Lower leg skin (tissue), 4 donors: ENCODE results near the gene ZCCHC8. TPM values are rescaled to one million over a fixed set of nuclear protein-coding genes. Genes with fewer than 3 reads are reported as not detected.
"Not testable (repeated sequence)": the region's sequence is repeated elsewhere in the genome, so short reads cannot be mapped to it uniquely, and the experiment has no call there.

Experiments
- DNase-seq, 2 donors: peaks; one replicate each; pipeline ENCODE4 v3.0.0-alpha.2; 2019; ENCODE audit warnings: low spot score in 2 of 2
- H3K4me3 ChIP-seq: fragments of 200-600 bp; sonication (generic); 2 replicates; pipeline ENCODE4 v1.5.1; 2017; ENCODE audit warnings: mild to moderate bottlenecking, low read depth; ENCODE audit not compliant: poor library complexity, severe bottlenecking
- POLR2A ChIP-seq, 2 donors: fragments of 450-650 bp; IDR thresholded peaks; one replicate each; pipeline ENCODE4 v1.6.1; 2016 to 2017; ENCODE audit warnings: antibody characterized with exemption in 2 of 2, mild to moderate bottlenecking in 1 of 2, moderate library complexity in 1 of 2
- WGBS, 2 donors: methylation state at CpG; one replicate each; pipeline ENCODE4 v1.1.5; 2018; 5-methylcytosine and 5-hydroxymethylcytosine counted together
- intact Hi-C: fragments of 100-400 bp; cut with DNase I; formaldehyde crosslinking; loops from one replicate; pipeline ENCODE4 v1.15.0; 2023; ENCODE audit warnings: low total_unique reads
- total RNA-seq, 4 donors: library from RNA; depleted of rRNA; stranded (reverse); fragments of >200 nt; gene quantifications; one replicate each; pipeline ENCODE4 v1.1.0, GENCODE V29; 2016
- TF ChIP-seq, protein P1 (sequence below), 3 donors: fragments of 450-650 bp; IDR thresholded peaks; one replicate each; pipeline ENCODE4 v1.5.1; 2016; ENCODE audit warnings: antibody characterized with exemption in 3 of 3, mild to moderate bottlenecking in 3 of 3, moderate library complexity in 2 of 3

The ZCCHC8 gene
- total RNA-seq, 4 donors from 2014 or later: 22.7 to 27.1 (median 25.3) TPM

DNA sequence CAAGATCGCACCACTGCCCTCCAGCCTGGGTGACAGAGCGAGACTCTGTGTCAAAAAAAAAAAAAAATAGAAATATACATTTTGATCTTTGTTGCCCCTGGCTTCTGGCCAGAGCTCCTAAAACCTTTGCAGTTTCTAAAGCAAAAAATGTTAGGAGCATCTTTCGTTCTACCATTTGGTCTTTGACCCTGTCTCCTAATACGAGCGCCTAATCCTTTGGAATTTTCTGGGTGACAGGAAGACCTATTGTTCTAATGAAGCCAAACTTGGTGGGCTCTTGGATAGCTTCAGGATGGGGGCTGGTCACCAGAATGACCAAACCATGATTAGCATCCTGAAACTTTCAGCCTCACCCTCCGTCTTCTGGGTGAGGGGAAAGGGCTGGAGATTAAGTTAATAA lies 46.0 kb downstream of the ZCCHC8 start:
- 70 to 77% methylated on average over 6 of the region's 6 CpGs for WGBS, 2 donors
- no peak for DNase-seq
- TF ChIP-seq, protein P1, sequence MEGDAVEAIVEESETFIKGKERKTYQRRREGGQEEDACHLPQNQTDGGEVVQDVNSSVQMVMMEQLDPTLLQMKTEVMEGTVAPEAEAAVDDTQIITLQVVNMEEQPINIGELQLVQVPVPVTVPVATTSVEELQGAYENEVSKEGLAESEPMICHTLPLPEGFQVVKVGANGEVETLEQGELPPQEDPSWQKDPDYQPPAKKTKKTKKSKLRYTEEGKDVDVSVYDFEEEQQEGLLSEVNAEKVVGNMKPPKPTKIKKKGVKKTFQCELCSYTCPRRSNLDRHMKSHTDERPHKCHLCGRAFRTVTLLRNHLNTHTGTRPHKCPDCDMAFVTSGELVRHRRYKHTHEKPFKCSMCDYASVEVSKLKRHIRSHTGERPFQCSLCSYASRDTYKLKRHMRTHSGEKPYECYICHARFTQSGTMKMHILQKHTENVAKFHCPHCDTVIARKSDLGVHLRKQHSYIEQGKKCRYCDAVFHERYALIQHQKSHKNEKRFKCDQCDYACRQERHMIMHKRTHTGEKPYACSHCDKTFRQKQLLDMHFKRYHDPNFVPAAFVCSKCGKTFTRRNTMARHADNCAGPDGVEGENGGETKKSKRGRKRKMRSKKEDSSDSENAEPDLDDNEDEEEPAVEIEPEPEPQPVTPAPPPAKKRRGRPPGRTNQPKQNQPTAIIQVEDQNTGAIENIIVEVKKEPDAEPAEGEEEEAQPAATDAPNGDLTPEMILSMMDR (IDR thresholded peaks at IDR 0.05): no peak
- TF ChIP-seq POLR2A (IDR thresholded peaks at IDR 0.05): no peak
- H3K4me3 ChIP-seq: no peak overlapping the region
- intact Hi-C loops: no loop called here

DNA sequence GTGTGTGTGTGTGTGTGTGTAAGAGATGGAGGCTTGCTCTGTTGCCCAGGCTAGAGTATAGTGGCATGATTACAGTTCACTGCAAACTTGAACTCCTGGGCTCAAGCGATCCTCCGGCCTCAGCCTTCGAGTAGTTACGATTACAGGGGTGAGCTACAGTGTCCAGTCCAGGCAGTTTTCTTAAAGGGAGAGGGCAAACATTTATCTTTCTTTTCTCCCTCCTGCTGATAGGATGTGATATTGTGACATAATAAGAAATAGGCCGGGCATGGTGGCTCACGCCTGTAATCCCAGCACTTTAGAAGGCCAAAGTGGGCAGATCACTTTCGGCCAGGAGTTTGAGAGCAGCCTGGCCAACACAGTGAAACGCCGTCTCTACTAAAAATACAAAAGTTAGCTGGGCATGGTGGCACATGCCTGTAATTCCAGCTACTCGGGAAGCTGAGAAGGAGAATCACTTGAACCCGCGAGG lies 46.4 kb downstream of the ZCCHC8 start:
- WGBS, 2 donors: 79 to 84% methylated on average over 12 of the region's 12 CpGs
- intact Hi-C loops: no loop called here
- no peak overlapping the region for H3K4me3 ChIP-seq
- DNase-seq: no peak
- TF ChIP-seq, protein P1 (IDR thresholded peaks at IDR 0.05): no peak
- no peak for TF ChIP-seq POLR2A (IDR thresholded peaks at IDR 0.05)

DNA sequence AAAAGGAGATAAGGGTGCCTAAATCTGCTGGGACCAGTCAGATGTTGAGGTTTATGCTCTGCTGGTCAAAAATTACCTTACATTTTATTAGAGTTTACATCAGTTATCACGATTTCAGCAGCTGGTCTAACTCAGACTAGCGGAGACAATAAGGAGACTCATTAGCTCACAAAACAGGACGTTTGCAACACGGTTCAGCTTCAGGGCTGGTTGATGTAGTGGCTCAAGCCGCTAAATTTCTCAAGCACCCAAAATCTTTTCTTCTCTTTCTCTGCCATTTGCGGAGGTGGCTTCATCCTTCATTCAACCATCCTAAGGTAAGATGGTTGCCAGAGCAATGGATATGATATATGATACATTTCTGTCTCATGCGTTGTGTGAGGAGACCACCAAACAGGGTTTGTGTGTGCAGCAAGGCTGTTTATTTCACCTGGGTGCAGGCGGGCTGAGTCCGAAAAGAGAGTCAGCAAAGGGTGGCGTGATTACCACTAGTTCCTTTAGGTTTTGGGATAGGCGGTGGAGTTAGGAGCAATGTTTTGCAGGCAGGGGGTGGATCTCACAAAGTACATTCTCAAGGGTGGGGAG lies 47.9 kb downstream of the ZCCHC8 start:
- H3K4me3 ChIP-seq: no peak overlapping the region
- TF ChIP-seq, protein P1 (IDR thresholded peaks at IDR 0.05): no peak
- no peak for TF ChIP-seq POLR2A (IDR thresholded peaks at IDR 0.05)
- intact Hi-C loops: no loop called here
- DNase-seq: no peak
- 83% methylated on average over 11 of the region's 11 CpGs for WGBS, 2 donors

DNA sequence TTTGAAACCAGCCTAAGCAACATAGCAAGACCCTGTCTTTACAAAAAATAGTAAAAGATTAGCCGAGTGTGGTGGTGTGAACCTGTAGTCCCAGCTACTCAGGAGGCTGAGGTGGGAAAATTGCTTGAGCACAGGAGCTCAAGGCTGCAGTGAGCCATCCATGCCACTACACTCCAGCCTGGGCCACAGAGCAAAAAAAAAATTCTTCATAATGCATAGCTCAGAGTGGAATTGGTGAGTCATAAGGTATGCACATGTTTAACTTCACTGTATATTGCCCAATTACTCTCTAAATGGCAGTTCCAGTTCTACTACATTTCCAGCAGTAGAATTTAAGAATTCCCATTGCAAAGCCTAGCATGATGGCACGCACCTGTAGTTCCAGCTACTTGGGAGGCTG lies 51.4 kb downstream of the ZCCHC8 start:
- intact Hi-C loops: no loop called here
- no peak for DNase-seq
- WGBS, 2 donors: 74 to 85% methylated on average over 2 of the region's 2 CpGs
- no peak for TF ChIP-seq POLR2A (IDR thresholded peaks at IDR 0.05)
- TF ChIP-seq, protein P1 (IDR thresholded peaks at IDR 0.05): no peak
- H3K4me3 ChIP-seq: no peak overlapping the region

DNA sequence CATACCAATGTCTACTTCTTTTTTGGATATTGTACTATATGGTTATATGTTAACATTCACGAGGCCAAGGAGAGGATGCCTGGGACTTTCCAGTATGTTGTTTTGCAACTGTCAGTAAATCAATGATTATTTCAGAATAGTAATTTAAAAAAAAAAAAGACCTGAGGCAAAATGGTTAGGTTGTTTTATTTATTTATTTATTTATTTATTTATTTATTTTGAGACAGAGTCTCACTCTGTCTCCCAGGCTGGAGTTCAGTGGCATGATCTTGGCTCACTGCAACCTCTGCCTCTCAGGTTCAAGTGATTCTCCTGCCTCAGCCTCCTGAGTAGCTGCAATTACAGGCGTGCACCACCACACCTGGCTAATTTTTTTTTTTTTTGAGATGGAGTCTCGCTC lies 52.9 kb downstream of the ZCCHC8 start:
- intact Hi-C loops, H3K4me3 ChIP-seq, DNase-seq: not testable (repeated sequence)
- 91% methylated on average over 3 of the region's 3 CpGs for WGBS, 2 donors

DNA sequence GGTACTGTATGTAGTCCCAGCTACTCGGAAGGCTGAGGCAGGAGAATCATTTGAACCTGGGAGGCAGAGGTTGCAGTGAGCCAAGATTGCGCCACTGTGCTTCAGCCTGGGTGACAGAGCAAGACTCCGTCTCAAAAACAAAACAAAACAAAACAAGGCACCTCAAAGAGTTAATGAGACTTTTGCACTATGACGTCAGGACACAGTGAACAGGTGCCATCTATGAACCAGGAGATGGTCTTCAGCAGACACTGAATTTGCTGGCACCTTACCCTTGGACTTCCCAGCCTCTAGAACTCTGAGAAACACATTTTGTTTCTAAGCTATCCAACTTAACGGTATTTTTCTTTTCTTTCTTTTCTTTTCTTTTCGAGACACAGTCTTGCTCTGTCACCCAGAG lies 54.3 kb downstream of the ZCCHC8 start:
- H3K4me3 ChIP-seq, DNase-seq, intact Hi-C loops: not testable (repeated sequence)
- 71 to 78% methylated on average over 6 of the region's 6 CpGs for WGBS, 2 donors

DNA sequence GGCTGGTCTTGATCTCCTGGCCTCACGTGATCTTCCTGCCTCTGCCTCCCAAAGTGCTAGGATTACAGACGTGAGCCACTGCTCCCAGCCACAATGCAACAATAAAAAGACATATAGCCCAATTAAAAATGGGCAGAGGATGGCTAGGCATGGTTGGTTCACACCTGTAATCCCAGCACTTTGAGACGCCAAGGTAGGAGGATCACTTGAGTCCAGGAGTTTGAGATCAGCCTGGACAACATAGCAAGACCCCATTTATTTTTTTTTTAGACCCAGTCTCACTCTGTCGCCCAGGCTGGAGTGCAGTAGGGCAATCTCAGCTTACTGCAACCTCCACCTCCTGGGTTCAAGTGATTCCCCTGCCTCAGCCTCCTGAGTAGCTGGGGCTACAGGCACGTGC lies 56.7 kb downstream of the ZCCHC8 start:
- 89 to 94% methylated on average over 5 of the region's 5 CpGs for WGBS, 2 donors

DNA sequence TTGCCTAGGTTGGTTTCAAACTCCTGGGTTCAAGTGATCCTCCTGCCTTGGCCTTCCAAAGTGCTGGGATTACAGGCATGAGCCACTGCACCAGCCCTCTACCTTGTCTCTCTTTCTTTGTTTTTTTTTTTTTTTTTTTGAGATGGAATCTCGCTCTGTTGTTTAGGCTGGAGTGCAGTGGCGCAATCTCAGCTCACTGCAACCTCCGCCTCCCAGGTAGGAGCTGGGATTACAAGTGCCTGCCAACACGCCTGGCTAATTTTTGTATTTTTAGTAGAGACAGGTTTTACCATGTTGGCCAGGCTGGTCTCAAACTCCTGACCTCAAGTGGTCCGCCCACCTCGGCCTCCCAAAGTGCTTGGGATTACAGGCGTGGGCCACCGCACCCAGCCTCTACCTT lies 61.9 kb downstream of the ZCCHC8 start:
- intact Hi-C loops, DNase-seq, H3K4me3 ChIP-seq: not testable (repeated sequence)
- WGBS, 2 donors: 50 to 62% methylated on average over 8 of the region's 8 CpGs

More for the DNA sequence above, 56.7 kb downstream of the ZCCHC8 start:
- intact Hi-C loops, H3K4me3 ChIP-seq, DNase-seq: not testable (repeated sequence)
